Measurements from ENCODE around the gene CELSR2.

GRCh38 chr1:109235137-109235536 is 14.2 kb upstream of the CELSR2 start:
- TF ChIP-seq CTCF (IDR thresholded peaks at IDR 0.05; ENCODE audit: low read depth, low read length, poor library complexity, severe bottlenecking) (no peak), EZH2phosphoT487 (IDR thresholded peaks at IDR 0.05; ENCODE audit: borderline replicate concordance, low read length) (no peak)
